IgD-negative memory B cell (primary cell): ENCODE data around the gene NPAS1. TPM values are rescaled to one million over a fixed set of nuclear protein-coding genes. Genes with fewer than 3 reads are reported as not detected.
A peak's percentile ranks its signal among the peaks of the same experiment; 100 is the strongest.

Source experiments
- H3K27ac Mint-ChIP-seq, 3 donors: one replicate each; pipeline ENCODE4 v1.8.0; 2020 to 2022; ENCODE audit warnings: mild to moderate bottlenecking in 3 of 3, mixed read lengths in 3 of 3, moderate library complexity in 1 of 3
- H3K27me3 Mint-ChIP-seq: one replicate; pipeline ENCODE4 v1.8.0; 2021; ENCODE audit warnings: mixed read lengths
- H3K36me3 Mint-ChIP-seq: one replicate; pipeline ENCODE4 v1.8.0; 2020; ENCODE audit warnings: mild to moderate bottlenecking, mixed read lengths
- H3K4me1 Mint-ChIP-seq, 3 donors: one replicate each; pipeline ENCODE4 v1.8.0; 2020 to 2022; ENCODE audit warnings: mixed read lengths in 3 of 3, mild to moderate bottlenecking in 1 of 3
- H3K4me3 Mint-ChIP-seq, 4 donors: one replicate each; pipeline ENCODE4 v1.8.0; 2020 to 2022; ENCODE audit warnings: mild to moderate bottlenecking in 4 of 4, mixed read lengths in 4 of 4, moderate library complexity in 3 of 4
- H3K9me3 Mint-ChIP-seq, 3 donors: one replicate each; pipeline ENCODE4 v1.8.0; 2020 to 2021; ENCODE audit warnings: mixed read lengths in 3 of 3, mild to moderate bottlenecking in 1 of 3
- polyA plus RNA-seq: library from polyadenylated mRNA; unstranded; fragments of 300-500 nt; fragmentation: Illumina TruSeq; gene quantifications from one replicate; pipeline ENCODE4 v1.2.3, GENCODE V29; 2021

The NPAS1 gene
- polyA plus RNA-seq, 1 donor from 2014 or later: 1.0 TPM

- H3K27me3 Mint-ChIP-seq: no peaks in the 10 kb centered on the region
Observed at GRCh38 chr19:46984077-46985010, 35.3 kb upstream of the NPAS1 start.

GRCh38 chr19:46985542-46986415 lies 33.9 kb upstream of the NPAS1 start:
- Mint-ChIP-seq H3K4me3 (no peak overlapping the region), H3K36me3 (peaks cover 3% of the 10 kb centered on the region), H3K27me3 (no peaks in the 10 kb centered on the region), H3K9me3 (no peaks in the 10 kb centered on the region), H3K27ac (no peak overlapping the region), H3K4me1 (peaks cover 4 to 9% (median 6%) of the 10 kb centered on the region in 3 donors)

More at GRCh38 chr19:46984077-46985010, 35.3 kb upstream of the NPAS1 start:
- H3K27ac Mint-ChIP-seq: no peak overlapping the region
- peaks cover 4 to 11% (median 10%) of the 10 kb centered on the region in 3 donors for H3K4me1 Mint-ChIP-seq
- no peaks in the 10 kb centered on the region for H3K9me3 Mint-ChIP-seq
- peak overlapping the region in 1 of 4 donors; percentile 13 for H3K4me3 Mint-ChIP-seq
- H3K36me3 Mint-ChIP-seq: peaks cover 3% of the 10 kb centered on the region

- H3K4me1 Mint-ChIP-seq: peaks cover 4 to 11% (median 6%) of the 10 kb centered on the region in 3 donors
- H3K27me3 Mint-ChIP-seq: no peaks in the 10 kb centered on the region
- peak overlapping the region in 1 of 3 donors; percentile 83 for H3K27ac Mint-ChIP-seq
- H3K9me3 Mint-ChIP-seq: no peaks in the 10 kb centered on the region
- H3K36me3 Mint-ChIP-seq: peaks cover 3% of the 10 kb centered on the region
- H3K4me3 Mint-ChIP-seq: no peak overlapping the region
Observed at GRCh38 chr19:46988614-46989230, 30.9 kb upstream of the NPAS1 start.

GRCh38 chr19:46990991-46991676 lies 28.5 kb upstream of the NPAS1 start:
- Mint-ChIP-seq H3K36me3 (no peaks in the 10 kb centered on the region), H3K4me3 (peak overlapping the region in 1 of 4 donors; percentile 35), H3K4me1 (peaks cover 4 to 10% (median 6%) of the 10 kb centered on the region in 3 donors), H3K27me3 (no peaks in the 10 kb centered on the region), H3K27ac (no peak overlapping the region), H3K9me3 (no peaks in the 10 kb centered on the region)

GRCh38 chr19:46992699-46993535 lies 26.7 kb upstream of the NPAS1 start:
- no peaks in the 10 kb centered on the region for H3K36me3 Mint-ChIP-seq
- H3K4me3 Mint-ChIP-seq: no peak overlapping the region
- no peaks in the 10 kb centered on the region for H3K9me3 Mint-ChIP-seq
- H3K4me1 Mint-ChIP-seq: peaks cover 4 to 10% (median 6%) of the 10 kb centered on the region in 3 donors
- no peak overlapping the region for H3K27ac Mint-ChIP-seq
- H3K27me3 Mint-ChIP-seq: no peaks in the 10 kb centered on the region

GRCh38 chr19:46993622-46994021 lies 26.0 kb upstream of the NPAS1 start:
- no peak overlapping the region for H3K4me3 Mint-ChIP-seq
- H3K4me1 Mint-ChIP-seq: peaks cover 4 to 10% (median 6%) of the 10 kb centered on the region in 3 donors
- no peak overlapping the region for H3K27ac Mint-ChIP-seq
- H3K9me3 Mint-ChIP-seq: no peaks in the 10 kb centered on the region
- no peaks in the 10 kb centered on the region for H3K36me3 Mint-ChIP-seq
- H3K27me3 Mint-ChIP-seq: no peaks in the 10 kb centered on the region

- H3K27ac Mint-ChIP-seq: no peak overlapping the region
Observed at GRCh38 chr19:46994141-46994686, 25.4 kb upstream of the NPAS1 start.

GRCh38 chr19:46995492-46995891 lies 24.1 kb upstream of the NPAS1 start:
- Mint-ChIP-seq H3K27ac (no peak overlapping the region), H3K27me3 (no peaks in the 10 kb centered on the region), H3K4me1 (peaks cover 4 to 10% (median 6%) of the 10 kb centered on the region in 3 donors), H3K36me3 (peaks cover 3% of the 10 kb centered on the region), H3K9me3 (no peaks in the 10 kb centered on the region), H3K4me3 (no peak overlapping the region)

More at GRCh38 chr19:46994141-46994686, 25.4 kb upstream of the NPAS1 start:
- Mint-ChIP-seq H3K4me1 (peaks cover 4 to 10% (median 6%) of the 10 kb centered on the region in 3 donors), H3K36me3 (no peaks in the 10 kb centered on the region), H3K4me3 (no peak overlapping the region), H3K27me3 (no peaks in the 10 kb centered on the region), H3K9me3 (no peaks in the 10 kb centered on the region)

GRCh38 chr19:46998445-46999125 lies 21.1 kb upstream of the NPAS1 start:
- H3K27me3 Mint-ChIP-seq: no peaks in the 10 kb centered on the region
- no peak overlapping the region for H3K27ac Mint-ChIP-seq
- no peak overlapping the region for H3K4me3 Mint-ChIP-seq
- H3K4me1 Mint-ChIP-seq: peaks cover 0 to 7% (median 0%) of the 10 kb centered on the region in 3 donors
- H3K36me3 Mint-ChIP-seq: peaks cover 3% of the 10 kb centered on the region
- no peaks in the 10 kb centered on the region for H3K9me3 Mint-ChIP-seq

- peaks cover 0 to 7% (median 0%) of the 10 kb centered on the region in 3 donors for H3K4me1 Mint-ChIP-seq
- H3K9me3 Mint-ChIP-seq: no peaks in the 10 kb centered on the region
- peaks cover 3% of the 10 kb centered on the region for H3K36me3 Mint-ChIP-seq
- no peak overlapping the region for H3K27ac Mint-ChIP-seq
- no peaks in the 10 kb centered on the region for H3K27me3 Mint-ChIP-seq
- no peak overlapping the region for H3K4me3 Mint-ChIP-seq
Observed at GRCh38 chr19:46999377-46999776, 20.3 kb upstream of the NPAS1 start.

GRCh38 chr19:46999878-47000277 lies 19.8 kb upstream of the NPAS1 start:
- peaks cover 3% of the 10 kb centered on the region for H3K36me3 Mint-ChIP-seq
- H3K9me3 Mint-ChIP-seq: no peaks in the 10 kb centered on the region
- H3K4me1 Mint-ChIP-seq: peaks cover 0 to 7% (median 0%) of the 10 kb centered on the region in 3 donors
- no peaks in the 10 kb centered on the region for H3K27me3 Mint-ChIP-seq
- H3K4me3 Mint-ChIP-seq: no peak overlapping the region
- H3K27ac Mint-ChIP-seq: peak overlapping the region in 1 of 3 donors; percentile 84

GRCh38 chr19:47000373-47000772 lies 19.3 kb upstream of the NPAS1 start:
- no peak overlapping the region for H3K4me3 Mint-ChIP-seq
- H3K9me3 Mint-ChIP-seq: no peaks in the 10 kb centered on the region
- peaks cover 3% of the 10 kb centered on the region for H3K36me3 Mint-ChIP-seq
- peak overlapping the region in 2 of 3 donors; percentile 26 to 84 for H3K27ac Mint-ChIP-seq
- H3K27me3 Mint-ChIP-seq: no peaks in the 10 kb centered on the region
- peaks cover 0 to 7% (median 0%) of the 10 kb centered on the region in 3 donors for H3K4me1 Mint-ChIP-seq

GRCh38 chr19:47001584-47001983 lies 18.1 kb upstream of the NPAS1 start:
- Mint-ChIP-seq H3K36me3 (peaks cover 3% of the 10 kb centered on the region), H3K4me3 (peak overlapping the region in 1 of 4 donors; percentile 39), H3K27me3 (peaks cover 5% of the 10 kb centered on the region), H3K9me3 (peaks cover 0 to 3% (median 2%) of the 10 kb centered on the region in 3 donors), H3K27ac (no peak overlapping the region), H3K4me1 (peaks cover 0 to 7% (median 0%) of the 10 kb centered on the region in 3 donors)
